Raji (cell line): ENCODE results near the gene REEP6.

Source experiments
- POLR2A ChIP-seq: IDR thresholded peaks from 2 replicates; pipeline ENCODE4 v1.6.1; 2011; ENCODE audit warnings: low read depth, low read length, control low read depth; ENCODE audit not compliant: insufficient read depth

Gene REEP6

GRCh38 chr19:1474765-1475351 is 16.1 kb upstream of the REEP6 start:
- TF ChIP-seq POLR2A: no peak

GRCh38 chr19:1475751-1476437 is 15.1 kb upstream of the REEP6 start:
- TF ChIP-seq POLR2A: no peak

- peak; percentile 85 for TF ChIP-seq POLR2A
Measured at GRCh38 chr19:1478934-1479707, 11.9 kb upstream of the REEP6 start, which contains the start of gene C19orf25. TSS of gene C19orf25 (minus strand) at chr19:1479215. CDS start at chr19:1478903, 312 bp downstream.

GRCh38 chr19:1481224-1481892 is 9.6 kb upstream of the REEP6 start:
- TF ChIP-seq POLR2A: no peak

GRCh38 chr19:1481893-1482360 is 9.1 kb upstream of the REEP6 start:
- no peak for TF ChIP-seq POLR2A

- no peak for TF ChIP-seq POLR2A
Measured at GRCh38 chr19:1482361-1483130, 8.4 kb upstream of the REEP6 start.

GRCh38 chr19:1483131-1483978 is 7.6 kb upstream of the REEP6 start:
- no peak for TF ChIP-seq POLR2A

- no peak for TF ChIP-seq POLR2A
Measured at GRCh38 chr19:1483979-1484428, 7.0 kb upstream of the REEP6 start.

GRCh38 chr19:1486720-1487575 is 4.0 kb upstream of the REEP6 start:
- TF ChIP-seq POLR2A: no peak

GRCh38 chr19:1487576-1488281 is 3.3 kb upstream of the REEP6 start:
- TF ChIP-seq POLR2A: no peak

GRCh38 chr19:1488282-1488601 is 2.7 kb upstream of the REEP6 start:
- no peak for TF ChIP-seq POLR2A

GRCh38 chr19:1489463-1490310 is 1.3 kb upstream of the REEP6 start:
- TF ChIP-seq POLR2A: no peak
